DND-41 (cell line): Measurements from ENCODE around the gene FLNB.

Source experiments
- ATAC-seq: fragments of 200-7000 bp; cut with Tn5 transposase; 3 replicates; pipeline ENCODE4 v1.9.1; 2021; ENCODE audit warnings: low read depth; ENCODE audit not compliant: insufficient read depth
- DNase-seq: peaks from one replicate; pipeline ENCODE4 v3.0.0-alpha.2; 2020
- H2AFZ ChIP-seq: 2 replicates; pipeline ENCODE4 v1.6.0; 2012; ENCODE audit warnings: low read depth, low read length
- H3K27ac ChIP-seq: 2 replicates; pipeline ENCODE4 v1.5.1; 2012; ENCODE audit warnings: low read length, inconsistent platforms
- H3K27me3 ChIP-seq: fragments of 200-600 bp; sonication (generic); 2 replicates; pipeline ENCODE4 v1.6.0; 2012; ENCODE audit warnings: low read length, mild to moderate bottlenecking, inconsistent platforms; ENCODE audit not compliant: insufficient read depth, poor library complexity
- H3K36me3 ChIP-seq: 2 replicates; pipeline ENCODE4 v1.5.1; 2012; ENCODE audit warnings: low read length, inconsistent platforms; ENCODE audit not compliant: insufficient read depth
- H3K4me1 ChIP-seq: 2 replicates; pipeline ENCODE4 v1.5.1; 2012; ENCODE audit warnings: mild to moderate bottlenecking, low read length; ENCODE audit not compliant: insufficient read depth
- H3K4me2 ChIP-seq: 2 replicates; pipeline ENCODE4 v1.6.0; 2012; ENCODE audit warnings: mild to moderate bottlenecking, moderate library complexity, low read length, inconsistent platforms; ENCODE audit not compliant: insufficient read depth
- H3K4me3 ChIP-seq, 2 experiments: fragments of 200-600 bp in 1 of 2; shearing (Covaris generic) in 1 of 2; 2 replicates each; pipeline ENCODE4 v1.5.1; 2012 to 2016; ENCODE audit warnings: inconsistent platforms in 2 of 2, low read length in 2 of 2, mild to moderate bottlenecking in 2 of 2, low read depth in 1 of 2, moderate library complexity in 1 of 2
- H3K79me2 ChIP-seq: 2 replicates; pipeline ENCODE4 v1.6.0; 2012; ENCODE audit warnings: low read length, inconsistent platforms; ENCODE audit not compliant: insufficient read depth
- H3K9ac ChIP-seq: 2 replicates; pipeline ENCODE4 v1.6.0; 2012; ENCODE audit warnings: low read depth, mild to moderate bottlenecking, inconsistent platforms, low read length, moderate library complexity
- H3K9me3 ChIP-seq: 2 replicates; pipeline ENCODE4 v1.5.1; 2012; ENCODE audit warnings: low read length, moderate library complexity, mild to moderate bottlenecking, inconsistent platforms; ENCODE audit not compliant: insufficient read depth, severe bottlenecking
- H4K20me1 ChIP-seq: 2 replicates; pipeline ENCODE4 v1.6.0; 2012; ENCODE audit warnings: low read length; ENCODE audit not compliant: insufficient read depth
- CTCF ChIP-seq: IDR thresholded peaks from 2 replicates; pipeline ENCODE4 v1.5.1; 2012; ENCODE audit warnings: borderline replicate concordance, low read length, moderate library complexity, mild to moderate bottlenecking; ENCODE audit not compliant: poor library complexity, severe bottlenecking; ENCODE audit errors: extremely low read depth
- EZH2 ChIP-seq: IDR thresholded peaks from 3 replicates; pipeline ENCODE4 v1.6.1; 2012; ENCODE audit warnings: borderline replicate concordance, low read depth, mild to moderate bottlenecking, moderate library complexity, low read length, inconsistent platforms; ENCODE audit not compliant: severe bottlenecking

Gene FLNB

GRCh38 chr3:58176185-58176530 is 167.9 kb downstream of the FLNB start:
- H3K27ac ChIP-seq: no peak overlapping the region
- H3K36me3 ChIP-seq: no peaks in the 10 kb centered on the region; the same call in 1 of the 2 replicates
- H3K4me1 ChIP-seq: no peaks in the 10 kb centered on the region
- H3K79me2 ChIP-seq: no peaks in the 10 kb centered on the region
- H2AFZ ChIP-seq: no peak overlapping the region
- H3K4me2 ChIP-seq: no peak overlapping the region
- H3K4me3 ChIP-seq: no peak overlapping the region
- DNase-seq: no peak
- H3K27me3 ChIP-seq: no peaks in the 10 kb centered on the region
- no peaks in the 10 kb centered on the region for H3K9me3 ChIP-seq
- no peak overlapping the region for H3K9ac ChIP-seq
- H4K20me1 ChIP-seq: no peaks in the 10 kb centered on the region
- no peak for ATAC-seq
- TF ChIP-seq CTCF (no peak), EZH2 (no peak)

- H3K36me3 ChIP-seq: no peaks in the 10 kb centered on the region; the same call in 1 of the 2 replicates
- no peaks in the 10 kb centered on the region for H3K9me3 ChIP-seq
- H3K27me3 ChIP-seq: no peaks in the 10 kb centered on the region
- TF ChIP-seq CTCF: no peak
- no peak for TF ChIP-seq EZH2
- DNase-seq (peak; percentile 18), ATAC-seq (peak; percentile 36; the same call in 2 of the 3 replicates)
- no peaks in the 10 kb centered on the region for H4K20me1 ChIP-seq
- no peak overlapping the region for H3K4me2 ChIP-seq
- no peak overlapping the region for H3K27ac ChIP-seq
- H3K9ac ChIP-seq: no peak overlapping the region
- no peak overlapping the region for H2AFZ ChIP-seq
- no peaks in the 10 kb centered on the region for H3K79me2 ChIP-seq
- H3K4me3 ChIP-seq: no peak overlapping the region
- no peaks in the 10 kb centered on the region for H3K4me1 ChIP-seq
Measured at GRCh38 chr3:58176827-58177489, 168.7 kb downstream of the FLNB start.

- TF ChIP-seq CTCF: peak; percentile 24
- TF ChIP-seq EZH2: no peak
- no peak overlapping the region for H3K4me3 ChIP-seq
- no peaks in the 10 kb centered on the region for H4K20me1 ChIP-seq
- DNase-seq: no peak
- no peaks in the 10 kb centered on the region for H3K9me3 ChIP-seq
- H3K79me2 ChIP-seq: no peaks in the 10 kb centered on the region
- H3K4me1 ChIP-seq: no peaks in the 10 kb centered on the region
- H3K4me2 ChIP-seq: no peak overlapping the region
- ATAC-seq: 0 out of 3 replicates have a peak, but pooled peaks have one; percentile 9
- H3K36me3 ChIP-seq: no peaks in the 10 kb centered on the region
- H3K27me3 ChIP-seq: no peaks in the 10 kb centered on the region
- no peak overlapping the region for H3K9ac ChIP-seq
- no peak overlapping the region for H2AFZ ChIP-seq
- no peak overlapping the region for H3K27ac ChIP-seq
Measured at GRCh38 chr3:58177747-58178527, 169.7 kb downstream of the FLNB start.
